GM23248 (cell line): Measurements from ENCODE around the gene STYXL2.

ENCODE experiments used
- EZH2 ChIP-seq: fragments of 200-600 bp; sonication (generic); IDR thresholded peaks from 2 replicates; pipeline ENCODE4 v1.6.1; 2018; ENCODE audit warnings: antibody characterized with exemption, mild to moderate bottlenecking; ENCODE audit not compliant: insufficient read depth, poor library complexity, severe bottlenecking
- EZH2phosphoT487 ChIP-seq: fragments of 200-600 bp; sonication (generic); IDR thresholded peaks from 2 replicates; pipeline ENCODE4 v1.6.1; 2018; ENCODE audit warnings: antibody characterized with exemption, moderate library complexity, mild to moderate bottlenecking, low read depth; ENCODE audit not compliant: insufficient read depth

- TF ChIP-seq EZH2phosphoT487 (no peak), EZH2 (no peak)
These were observed 34.7 kb downstream of the STYXL2 start for GRCh38 chr1:167128261-167129227.
